Astrocyte (in vitro differentiated cells and primary cell): ENCODE measurements around the gene PHKA2. TPM values are rescaled to one million over a fixed set of nuclear protein-coding genes. Genes with fewer than 3 reads are reported as not detected.
A peak's percentile ranks its signal among the peaks of the same experiment; 100 is the strongest.

Source experiments
- DNase-seq: peaks from one replicate; pipeline ENCODE4 v3.0.0-alpha.2; 2010; ENCODE audit warnings: low read depth
- FAIRE-seq: peaks from 2 replicates; lab custom pipeline; 2011; peaks lifted over from hg19 to GRCh38; lab: Jason Lieb, UNC
- H2AFZ ChIP-seq: 2 replicates; pipeline ENCODE4 v1.6.0; 2012; ENCODE audit warnings: low read depth, low read length, inconsistent platforms
- H3K27ac ChIP-seq: 2 replicates; pipeline ENCODE4 v1.5.1; 2011; ENCODE audit warnings: low read depth, low read length, inconsistent platforms
- H3K27me3 ChIP-seq: 2 replicates; pipeline ENCODE4 v1.6.0; 2011; ENCODE audit warnings: low read length, inconsistent platforms; ENCODE audit not compliant: insufficient read depth
- H3K36me3 ChIP-seq: 2 replicates; pipeline ENCODE4 v1.5.1; 2011; ENCODE audit warnings: low read length, inconsistent platforms; ENCODE audit not compliant: insufficient read depth
- H3K4me1 ChIP-seq: 2 replicates; pipeline ENCODE4 v1.5.1; 2011; ENCODE audit warnings: low read length, inconsistent platforms; ENCODE audit not compliant: insufficient read depth
- H3K4me2 ChIP-seq: 2 replicates; pipeline ENCODE4 v1.6.0; 2012; ENCODE audit warnings: low read length, inconsistent platforms
- H3K4me3 ChIP-seq: 2 replicates; pipeline ENCODE4 v1.5.1; 2011; ENCODE audit warnings: low read depth, mild to moderate bottlenecking, low read length, inconsistent platforms; ENCODE audit not compliant: insufficient read depth
- H3K79me2 ChIP-seq: 2 replicates; pipeline ENCODE4 v1.6.0; 2012; ENCODE audit warnings: mild to moderate bottlenecking, low read length, inconsistent platforms; ENCODE audit not compliant: insufficient read depth
- H3K9ac ChIP-seq: 2 replicates; pipeline ENCODE4 v1.6.0; 2012; ENCODE audit warnings: mild to moderate bottlenecking, low read length, inconsistent platforms
- H3K9me3 ChIP-seq: 2 replicates; pipeline ENCODE4 v1.5.1; 2012; ENCODE audit warnings: low read depth, mild to moderate bottlenecking, low read length, inconsistent platforms; ENCODE audit not compliant: insufficient read depth
- H4K20me1 ChIP-seq: 2 replicates; pipeline ENCODE4 v1.6.0; 2012; ENCODE audit warnings: low read length, inconsistent platforms; ENCODE audit not compliant: insufficient read depth
- H3K27ac Mint-ChIP-seq: one replicate; pipeline ENCODE4 v1.8.0; 2021; ENCODE audit warnings: mild to moderate bottlenecking, mixed read lengths; ENCODE audit not compliant: unreplicated experiment
- H3K27me3 Mint-ChIP-seq: one replicate; pipeline ENCODE4 v1.8.0; 2021; ENCODE audit warnings: low read depth, mixed read lengths; ENCODE audit not compliant: unreplicated experiment
- H3K36me3 Mint-ChIP-seq: one replicate; pipeline ENCODE4 v1.8.0; 2021; ENCODE audit warnings: low read depth, mixed read lengths; ENCODE audit not compliant: unreplicated experiment
- H3K4me1 Mint-ChIP-seq: one replicate; pipeline ENCODE4 v1.8.0; 2021; ENCODE audit warnings: low read depth, mixed read lengths; ENCODE audit not compliant: unreplicated experiment
- H3K4me3 Mint-ChIP-seq: one replicate; pipeline ENCODE4 v1.8.0; 2021; ENCODE audit warnings: mild to moderate bottlenecking, moderate library complexity, mixed read lengths; ENCODE audit not compliant: unreplicated experiment
- H3K9me3 Mint-ChIP-seq: one replicate; pipeline ENCODE4 v1.8.0; 2021; ENCODE audit warnings: mild to moderate bottlenecking, mixed read lengths; ENCODE audit not compliant: unreplicated experiment
- CTCF ChIP-seq: IDR thresholded peaks from 2 replicates; pipeline ENCODE4 v1.5.1; 2011; ENCODE audit warnings: low read depth, mild to moderate bottlenecking, inconsistent platforms, low read length, moderate library complexity; ENCODE audit not compliant: insufficient read depth
- EZH2 ChIP-seq: IDR thresholded peaks from 2 replicates; pipeline ENCODE4 v1.6.1; 2012; ENCODE audit warnings: mild to moderate bottlenecking, low read length, inconsistent platforms; ENCODE audit not compliant: insufficient read depth
- total RNA-seq: library from RNA; stranded (reverse); gene quantifications from 2 replicates; pipeline ENCODE4 v1.2.1, GENCODE V29; 2021

PHKA2 gene
- total RNA-seq, 1 donor from 2014 or later, result 12.4 TPM

GRCh38 chrX:18924507-18925088, 59.3 kb downstream of the PHKA2 start:
- Histone ChIP-seq H3K4me1 (no peaks in the 10 kb centered on the region), H3K79me2 (no peaks in the 10 kb centered on the region), H4K20me1 (no peaks in the 10 kb centered on the region), H2AFZ (no peak overlapping the region), H3K9ac (no peak overlapping the region), H3K27me3 (no peaks in the 10 kb centered on the region), H3K9me3 (no peaks in the 10 kb centered on the region), H3K27ac (no peak overlapping the region), H3K36me3 (no peaks in the 10 kb centered on the region), H3K4me3 (no peak overlapping the region), H3K4me2 (no peak overlapping the region)
- Mint-ChIP-seq H3K4me3 (no peak overlapping the region), H3K27me3 (no peaks in the 10 kb centered on the region), H3K9me3 (no peaks in the 10 kb centered on the region), H3K27ac (no peak overlapping the region), H3K4me1 (no peaks in the 10 kb centered on the region), H3K36me3 (no peaks in the 10 kb centered on the region)
- FAIRE-seq (peak; percentile 77), DNase-seq (no peak)
- no peak for TF ChIP-seq EZH2
- no peak for TF ChIP-seq CTCF

DNA sequence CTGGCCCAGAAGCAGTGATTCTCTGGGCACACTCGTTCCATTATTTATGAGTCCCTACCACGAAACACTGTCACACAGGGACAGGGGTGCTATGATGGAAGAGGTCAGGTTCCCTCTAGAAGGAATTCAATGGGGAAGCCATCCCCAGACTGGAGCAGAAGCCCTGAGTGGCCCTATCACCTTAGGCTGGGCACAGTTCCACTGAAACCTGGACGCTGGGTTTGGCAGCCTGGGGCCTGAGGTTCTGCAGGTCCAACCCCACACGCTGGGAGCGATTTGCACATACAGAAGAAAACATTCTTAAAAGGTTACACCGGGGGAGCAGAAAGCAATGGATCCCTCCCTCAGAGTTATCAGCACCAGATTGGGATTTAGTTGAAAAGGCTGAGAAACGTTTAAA, 63.3 kb downstream of the PHKA2 start:
- Histone ChIP-seq H3K27ac (no peak overlapping the region), H3K36me3 (no peaks in the 10 kb centered on the region), H3K4me3 (no peak overlapping the region), H2AFZ (no peak overlapping the region), H3K27me3 (no peaks in the 10 kb centered on the region), H3K4me1 (no peaks in the 10 kb centered on the region), H3K9me3 (no peaks in the 10 kb centered on the region), H3K9ac (no peak overlapping the region), H4K20me1 (no peaks in the 10 kb centered on the region), H3K4me2 (no peak overlapping the region), H3K79me2 (no peaks in the 10 kb centered on the region)
- Mint-ChIP-seq H3K27ac (no peak overlapping the region), H3K36me3 (peaks cover 16% of the 10 kb centered on the region), H3K27me3 (no peaks in the 10 kb centered on the region), H3K4me3 (peak overlapping the region; percentile 40), H3K4me1 (no peaks in the 10 kb centered on the region), H3K9me3 (peaks cover 4% of the 10 kb centered on the region)
- DNase-seq, result no peak
- no peak for FAIRE-seq
- TF ChIP-seq EZH2 (no peak), CTCF (no peak)

DNA sequence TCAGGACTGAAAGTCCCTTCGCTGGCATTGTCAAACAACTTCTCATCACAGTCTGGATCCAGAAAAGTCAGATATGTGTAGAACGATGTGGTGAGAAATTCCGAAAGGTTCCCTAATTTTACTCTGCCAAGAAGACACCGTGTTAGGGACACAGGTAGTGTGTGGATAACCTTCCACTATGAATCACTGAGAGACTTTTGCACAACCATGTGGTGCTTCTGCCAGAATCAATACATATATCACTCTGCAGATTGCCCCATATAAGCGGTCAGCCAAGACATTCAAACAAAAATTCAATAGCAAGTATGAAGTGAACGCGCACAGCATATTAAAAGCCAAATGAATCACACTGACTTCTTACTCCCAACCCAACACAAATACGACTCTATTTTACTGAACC, 63.8 kb downstream of the PHKA2 start:
- Histone ChIP-seq H3K4me2 (no peak overlapping the region), H3K36me3 (no peaks in the 10 kb centered on the region), H3K27me3 (no peaks in the 10 kb centered on the region), H3K79me2 (no peaks in the 10 kb centered on the region), H3K9me3 (no peaks in the 10 kb centered on the region), H4K20me1 (no peaks in the 10 kb centered on the region), H2AFZ (no peak overlapping the region), H3K4me1 (no peaks in the 10 kb centered on the region), H3K9ac (no peak overlapping the region), H3K27ac (no peak overlapping the region), H3K4me3 (no peak overlapping the region)
- Mint-ChIP-seq H3K27me3 (no peaks in the 10 kb centered on the region), H3K4me1 (no peaks in the 10 kb centered on the region), H3K27ac (no peak overlapping the region), H3K4me3 (no peak overlapping the region), H3K36me3 (peaks cover 16% of the 10 kb centered on the region), H3K9me3 (peaks cover 4% of the 10 kb centered on the region)
- DNase-seq (no peak), FAIRE-seq (no peak)
- no peak for TF ChIP-seq EZH2
- no peak for TF ChIP-seq CTCF
